Measurements from ENCODE around the gene ABCF2.

Gene ABCF2

DNA sequence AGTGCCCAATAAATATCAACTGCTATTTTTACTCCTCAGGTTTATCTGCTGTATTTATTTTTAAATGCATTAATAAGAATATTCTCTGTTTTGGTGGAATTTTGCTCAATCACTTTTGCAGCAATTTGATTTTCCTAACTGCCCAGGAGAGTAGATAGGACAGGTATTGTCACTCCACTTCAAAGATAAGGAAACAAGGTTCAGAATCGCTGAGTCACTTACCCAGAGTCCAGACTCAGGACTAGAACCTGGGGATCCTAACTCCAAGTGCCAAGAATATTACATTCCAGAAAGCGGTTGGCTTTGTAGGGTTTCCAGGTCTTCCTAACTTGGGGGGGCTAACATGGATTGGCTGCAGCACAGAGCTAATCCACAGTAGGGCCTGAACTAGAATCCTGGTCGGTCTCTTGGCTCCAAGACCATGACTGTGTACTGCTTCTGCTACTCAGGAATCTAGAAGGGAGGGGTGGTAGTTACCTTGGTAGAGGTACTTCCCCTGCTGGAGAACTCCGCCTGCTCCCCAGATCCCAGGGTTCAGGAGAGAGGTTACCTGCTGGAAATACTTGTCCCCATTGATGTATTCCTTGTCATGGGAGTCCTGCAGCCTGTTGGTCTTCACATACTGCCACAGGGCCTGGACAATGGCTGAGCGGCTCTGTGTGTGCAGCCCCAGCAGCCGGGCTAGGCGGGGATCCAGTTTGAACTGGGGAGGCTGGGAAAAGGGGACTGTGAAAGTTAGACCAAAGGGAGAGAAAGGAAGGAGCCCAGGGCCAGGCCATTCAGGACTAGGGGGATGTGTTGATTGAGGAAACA lies 14.1 kb upstream of the ABCF2 start:
- no peak for DNase-seq

- no peak for DNase-seq
Measured at GRCh38 chr7:151240536-151240935, 13.5 kb upstream of the ABCF2 start.

- no peak for DNase-seq
Measured at GRCh38 chr7:151239837-151240459, 12.9 kb upstream of the ABCF2 start.

DNA sequence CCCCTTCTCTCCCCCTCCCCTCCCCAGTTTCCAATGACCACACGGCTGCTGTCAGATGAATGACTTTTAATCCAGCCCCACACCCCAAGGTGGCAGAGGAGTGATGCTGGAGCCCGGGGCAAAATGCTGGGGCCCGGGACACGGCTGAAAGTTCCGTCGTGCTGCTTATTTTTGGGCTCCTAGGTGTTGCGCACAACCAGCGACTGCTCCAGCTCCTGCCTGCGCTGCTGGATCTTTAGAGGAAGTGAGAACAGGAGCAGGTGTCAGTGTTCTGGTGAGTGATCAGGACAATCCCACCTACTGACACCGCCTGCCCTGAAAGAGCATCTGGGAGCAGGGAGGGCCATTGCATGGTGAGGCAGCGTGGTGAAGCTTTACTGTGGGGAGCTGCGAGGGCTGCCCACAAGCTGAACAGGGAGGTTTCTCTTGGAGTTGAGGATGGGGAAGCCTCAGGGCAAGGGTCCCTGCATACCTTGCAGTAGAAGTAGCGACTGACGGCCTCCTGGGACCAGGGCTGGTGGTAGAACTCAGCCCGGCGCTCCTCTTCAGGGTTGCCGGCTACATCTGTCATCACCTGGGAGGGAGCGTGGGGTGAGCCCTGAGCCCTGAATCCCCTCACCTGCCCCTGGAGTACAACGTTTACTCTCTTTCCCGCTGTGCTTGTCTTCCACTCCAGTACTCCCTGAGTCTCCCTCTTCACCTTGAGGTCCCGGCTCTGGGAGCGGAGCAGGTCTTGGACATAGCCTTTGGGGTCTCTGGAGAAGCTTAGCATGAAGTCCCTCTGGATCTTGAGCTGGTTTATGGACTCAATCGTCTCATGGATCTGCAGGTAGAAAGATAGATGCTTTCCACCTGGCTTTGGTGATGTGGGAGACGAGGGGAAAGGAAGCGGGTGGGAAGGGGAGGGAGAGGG lies 12.2 kb upstream of the ABCF2 start:
- no peak for DNase-seq

- DNase-seq = no peak
Measured at GRCh38 chr7:151238190-151238810, 11.3 kb upstream of the ABCF2 start.

- no peak for DNase-seq
Measured at GRCh38 chr7:151237244-151238189, 10.5 kb upstream of the ABCF2 start.

- no peak for DNase-seq
Measured at GRCh38 chr7:151236406-151236805, 9.4 kb upstream of the ABCF2 start.

DNA sequence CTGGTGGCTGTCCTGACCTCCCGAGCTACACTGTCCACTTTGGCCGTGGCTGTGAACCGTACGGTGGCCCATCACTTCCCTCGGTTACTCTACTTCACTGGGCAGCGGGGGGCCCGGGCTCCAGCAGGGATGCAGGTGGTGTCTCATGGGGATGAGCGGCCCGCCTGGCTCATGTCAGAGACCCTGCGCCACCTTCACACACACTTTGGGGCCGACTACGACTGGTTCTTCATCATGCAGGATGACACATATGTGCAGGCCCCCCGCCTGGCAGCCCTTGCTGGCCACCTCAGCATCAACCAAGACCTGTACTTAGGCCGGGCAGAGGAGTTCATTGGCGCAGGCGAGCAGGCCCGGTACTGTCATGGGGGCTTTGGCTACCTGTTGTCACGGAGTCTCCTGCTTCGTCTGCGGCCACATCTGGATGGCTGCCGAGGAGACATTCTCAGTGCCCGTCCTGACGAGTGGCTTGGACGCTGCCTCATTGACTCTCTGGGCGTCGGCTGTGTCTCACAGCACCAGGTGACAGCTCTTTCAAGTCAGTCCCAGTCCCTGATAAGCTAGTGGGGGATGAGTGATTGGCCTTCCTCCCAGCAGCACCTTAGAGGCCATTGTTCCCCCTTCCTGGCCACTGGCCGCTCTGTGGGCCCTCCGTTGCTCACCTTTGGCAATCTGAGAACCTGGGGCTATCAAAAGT lies 8.2 kb upstream of the ABCF2 start:
- no peak for DNase-seq

- DNase-seq = no peak
Measured at GRCh38 chr7:151233804-151234203, 6.8 kb upstream of the ABCF2 start.

- DNase-seq = peak; percentile 85
Measured at GRCh38 chr7:151232917-151233701, 6.1 kb upstream of the ABCF2 start.

DNA sequence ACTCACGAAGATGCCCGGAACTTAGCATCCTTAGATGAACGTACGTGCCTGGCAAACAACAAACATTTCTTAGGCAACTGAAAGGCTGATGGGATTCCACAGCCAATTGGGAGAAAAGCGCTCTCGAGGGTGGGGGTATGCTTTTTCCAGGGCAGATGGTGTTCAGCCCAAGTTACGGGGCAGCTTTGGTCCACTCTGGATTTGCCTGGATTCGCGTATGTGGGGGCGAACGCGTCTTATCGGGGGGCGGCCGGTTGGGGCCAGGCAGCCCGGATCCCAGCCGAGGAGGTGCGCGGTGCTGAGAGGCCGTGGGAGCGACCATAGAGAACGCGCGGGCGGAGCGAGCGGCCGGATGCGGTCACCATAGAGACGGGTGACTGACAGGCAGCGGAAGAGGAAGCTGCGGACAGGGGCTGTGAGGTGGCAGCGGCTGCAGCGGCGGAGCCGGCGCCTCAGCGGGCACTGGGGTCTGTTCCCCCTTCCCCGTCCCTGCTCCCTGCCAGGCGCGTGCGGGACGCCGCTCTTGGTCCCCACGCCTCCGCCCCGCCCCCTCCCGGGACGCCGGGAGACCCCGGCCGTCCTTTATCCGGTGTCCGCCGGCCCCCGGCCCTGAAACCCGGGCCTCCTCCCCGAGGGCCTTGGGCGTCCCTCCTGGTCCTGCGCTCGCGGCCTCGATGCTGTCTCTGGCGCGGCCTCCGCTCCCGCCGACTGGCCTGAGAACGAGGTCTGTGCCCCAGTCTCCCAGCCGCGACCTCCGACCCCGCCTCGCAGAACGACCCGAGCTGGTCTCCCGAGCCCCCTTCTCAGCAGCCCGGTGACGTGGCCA lies 5.3 kb upstream of the ABCF2 start, which contains the start of gene CHPF2:
Gene CHPF2, plus strand, starts transcription at position 393 of the 826 bp plus-strand sequence. CDS start 1,529 bp downstream, outside the sequence.
- peak; percentile 92 for DNase-seq

DNA sequence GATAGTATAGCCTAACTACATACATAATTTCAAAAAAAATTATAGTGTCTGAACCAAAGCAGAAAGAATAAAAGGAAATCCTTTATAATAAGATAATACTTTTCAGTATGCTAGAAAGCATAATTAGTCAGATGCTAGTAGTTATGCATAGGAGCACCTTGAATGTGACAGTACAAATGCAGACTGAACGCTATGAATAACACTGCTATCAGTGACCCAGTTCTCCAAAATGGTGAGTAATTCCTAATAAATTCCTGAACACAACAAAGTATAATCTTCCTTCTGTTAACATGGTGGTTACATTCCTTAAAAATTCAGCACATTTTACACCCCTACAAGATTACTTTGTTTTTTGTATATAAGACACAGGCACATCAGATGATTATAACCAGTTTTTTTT lies 4.1 kb upstream of the ABCF2 start:
- DNase-seq = no peak

DNA sequence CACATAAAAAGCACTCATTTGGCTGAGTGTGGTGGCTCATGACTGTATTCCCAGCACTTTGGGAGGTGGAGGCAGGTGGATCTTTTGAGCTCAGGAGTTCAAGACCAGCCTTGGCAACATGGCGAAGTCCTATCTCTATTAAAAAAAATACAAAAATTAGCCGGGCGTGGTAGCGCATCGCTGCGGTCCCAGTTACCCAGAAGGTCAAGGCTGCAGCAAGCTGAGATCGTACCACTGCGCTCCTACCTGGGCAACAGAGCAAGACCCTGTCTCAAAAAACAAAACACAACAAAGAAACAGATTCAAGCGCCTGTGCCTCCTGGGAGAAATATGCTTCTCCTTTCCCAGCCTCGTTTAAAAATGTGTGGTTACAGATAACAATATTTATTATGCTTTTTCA lies 2.2 kb upstream of the ABCF2 start:
- no peak for DNase-seq

DNA sequence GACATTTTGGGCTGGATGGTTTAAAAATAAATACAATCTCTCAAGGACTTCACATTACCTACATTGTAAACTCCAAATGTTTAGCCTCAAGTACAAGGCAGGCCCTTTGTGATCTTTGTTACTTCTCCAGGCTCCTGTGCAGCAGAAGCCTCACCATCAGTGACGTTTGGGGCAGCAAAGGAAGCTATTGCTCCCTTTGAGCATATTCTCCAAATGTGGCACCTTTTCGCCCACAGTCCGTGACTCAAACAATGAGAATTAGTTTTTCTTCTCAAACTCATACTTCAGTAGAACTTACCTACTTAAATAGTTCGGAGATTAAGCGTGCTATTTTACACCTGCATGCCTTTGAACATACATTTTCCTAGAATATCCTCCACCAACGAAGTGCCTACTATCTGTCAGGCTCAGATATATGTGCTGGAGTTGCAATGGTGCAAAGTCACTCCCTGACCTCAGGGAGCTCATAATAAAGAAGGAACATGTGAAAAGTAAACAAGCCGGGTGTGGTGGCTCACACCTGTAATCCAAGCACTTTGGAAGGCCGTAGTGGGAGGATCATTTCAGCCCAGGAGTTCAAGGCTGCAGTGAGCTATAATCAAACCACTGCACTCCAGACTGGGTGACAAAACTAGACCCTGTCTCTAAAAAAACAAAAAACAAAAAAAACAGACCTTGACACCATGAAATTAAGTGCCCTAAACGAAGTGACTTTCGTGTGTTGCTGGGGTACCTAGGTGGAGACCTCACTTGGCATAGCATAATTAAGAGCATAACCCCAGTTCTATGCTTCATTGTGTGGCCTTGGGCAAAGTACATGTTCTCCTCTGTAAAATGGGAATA lies 1.2 kb upstream of the ABCF2 start:
- DNase-seq = no peak

GRCh38 chr7:151226560-151226874 lies 488 bp downstream of the ABCF2 start:
- no peak for DNase-seq

GRCh38 chr7:151225948-151226510 lies 976 bp downstream of the ABCF2 start:
- no peak for DNase-seq

DNA sequence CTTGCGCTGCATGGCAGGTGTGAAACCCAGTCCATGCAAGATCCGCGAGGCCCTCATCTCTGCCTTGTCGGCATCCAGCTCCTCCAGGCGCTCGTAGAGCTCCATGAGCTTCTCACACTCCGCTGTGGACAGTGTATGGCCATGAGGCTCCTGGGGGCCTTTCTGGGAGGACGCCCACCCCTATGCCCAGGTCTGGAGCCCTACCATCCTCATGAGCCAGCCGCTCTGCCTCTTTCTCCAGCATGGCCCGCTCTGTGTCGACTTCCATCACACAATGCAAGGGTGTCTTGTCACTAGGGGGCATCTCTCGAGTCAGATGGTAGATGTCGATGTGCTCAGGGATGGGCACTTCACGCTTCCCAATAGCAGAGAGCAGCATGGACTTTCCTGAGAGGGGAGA lies 3.3 kb downstream of the ABCF2 start:
- no peak for DNase-seq

GRCh38 chr7:151218170-151218569 lies 8.8 kb downstream of the ABCF2 start:
- DNase-seq = no peak
